HEK293T (cell line): ENCODE results near the gene GATA2.

ENCODE experiments used
- CTCF ChIA-PET: fragments of 350-600 bp; formaldehyde crosslinking; extraction: SDS; loops from one replicate; lab custom pipeline; 2021; ENCODE audit warnings: antibody characterized with exemption, inconsistent platforms; lab: Yijun Ruan, JAX
- POLR2A ChIA-PET: fragments of 350-600 bp; formaldehyde crosslinking; extraction: SDS; loops from one replicate; lab custom pipeline; 2020; ENCODE audit warnings: antibody characterized with exemption, inconsistent platforms; lab: Yijun Ruan, JAX
- DNase-seq: peaks from one replicate; pipeline ENCODE4 v3.0.0; 2012; ENCODE audit warnings: mixed read lengths; ENCODE audit errors: extremely low spot score
- ARNT ChIP-seq: fragments of 450-650 bp; IDR thresholded peaks from 2 replicates; pipeline ENCODE4 v1.6.1; 2017; ENCODE audit warnings: mild to moderate bottlenecking
- BHLHE40 ChIP-seq: fragments of 450-650 bp; IDR thresholded peaks from 2 replicates; pipeline ENCODE4 v1.6.1; 2016; ENCODE audit warnings: mild to moderate bottlenecking, moderate library complexity, borderline replicate concordance
- CTBP1 ChIP-seq: fragments of 450-650 bp; IDR thresholded peaks from 2 replicates; pipeline ENCODE4 v1.6.1; 2016; ENCODE audit warnings: borderline replicate concordance
- ELF4 ChIP-seq: fragments of 450-650 bp; IDR thresholded peaks from 2 replicates; pipeline ENCODE4 v1.6.1; 2017; ENCODE audit warnings: antibody characterized with exemption
- FOXA1 ChIP-seq: fragments of 450-650 bp; IDR thresholded peaks from 2 replicates; pipeline ENCODE4 v1.6.1; 2016; ENCODE audit warnings: mild to moderate bottlenecking
- FOXK2 ChIP-seq: fragments of 450-650 bp; IDR thresholded peaks from 2 replicates; pipeline ENCODE4 v1.6.1; 2016; ENCODE audit warnings: mild to moderate bottlenecking
- FOXM1 ChIP-seq: fragments of 450-650 bp; IDR thresholded peaks from 2 replicates; pipeline ENCODE4 v1.6.1; 2017; ENCODE audit warnings: mild to moderate bottlenecking, borderline replicate concordance
- HDGF ChIP-seq: fragments of 450-650 bp; IDR thresholded peaks from 2 replicates; pipeline ENCODE4 v1.6.1; 2017; ENCODE audit warnings: antibody characterized with exemption, borderline replicate concordance
- L3MBTL2 ChIP-seq: fragments of 450-650 bp; conservative IDR thresholded peaks from 2 replicates; pipeline ENCODE4 v1.6.1; 2016; ENCODE audit warnings: mild to moderate bottlenecking
- LEF1 ChIP-seq: fragments of 450-650 bp; IDR thresholded peaks from 2 replicates; pipeline ENCODE4 v1.6.1; 2017; ENCODE audit warnings: mild to moderate bottlenecking, borderline replicate concordance
- NFRKB ChIP-seq: fragments of 450-650 bp; IDR thresholded peaks from 2 replicates; pipeline ENCODE4 v1.6.1; 2016; ENCODE audit warnings: mild to moderate bottlenecking, moderate library complexity
- SP1 ChIP-seq: fragments of 450-650 bp; IDR thresholded peaks from 2 replicates; pipeline ENCODE4 v1.6.1; 2017
- SUZ12 ChIP-seq: fragments of 450-650 bp; IDR thresholded peaks from 2 replicates; pipeline ENCODE4 v1.6.1; 2016; ENCODE audit warnings: mild to moderate bottlenecking
- TARDBP ChIP-seq: fragments of 450-650 bp; IDR thresholded peaks from 2 replicates; pipeline ENCODE4 v1.6.1; 2016
- ZNF384 ChIP-seq: fragments of 450-650 bp; IDR thresholded peaks from 2 replicates; pipeline ENCODE4 v1.6.1; 2016
- TF ChIP-seq, protein P1 (sequence below): fragments of 450-650 bp; IDR thresholded peaks from 2 replicates; pipeline ENCODE4 v1.6.1; 2016

The GATA2 gene

GRCh38 chr3:128492671-128493569, at the start of gene GATA2:
GATA2 (minus strand) TSS chr3:128493201; CDS start chr3:128487031, 6,170 bp downstream.
- no peak for DNase-seq

GRCh38 chr3:128541246-128541645, 48.2 kb upstream of the GATA2 start:
- CTCF ChIA-PET, result no interaction called here
- TF ChIP-seq ZNF384, result no peak
- TF ChIP-seq NFRKB, result no peak
- no peak for TF ChIP-seq LEF1
- no peak for TF ChIP-seq FOXA1
- TF ChIP-seq SUZ12, result no peak
- TF ChIP-seq SP1, result no peak
- TF ChIP-seq CTBP1, result no peak
- no peak for TF ChIP-seq HDGF
- no peak for TF ChIP-seq ELF4
- TF ChIP-seq, protein P1, sequence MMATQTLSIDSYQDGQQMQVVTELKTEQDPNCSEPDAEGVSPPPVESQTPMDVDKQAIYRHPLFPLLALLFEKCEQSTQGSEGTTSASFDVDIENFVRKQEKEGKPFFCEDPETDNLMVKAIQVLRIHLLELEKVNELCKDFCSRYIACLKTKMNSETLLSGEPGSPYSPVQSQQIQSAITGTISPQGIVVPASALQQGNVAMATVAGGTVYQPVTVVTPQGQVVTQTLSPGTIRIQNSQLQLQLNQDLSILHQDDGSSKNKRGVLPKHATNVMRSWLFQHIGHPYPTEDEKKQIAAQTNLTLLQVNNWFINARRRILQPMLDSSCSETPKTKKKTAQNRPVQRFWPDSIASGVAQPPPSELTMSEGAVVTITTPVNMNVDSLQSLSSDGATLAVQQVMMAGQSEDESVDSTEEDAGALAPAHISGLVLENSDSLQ, result no peak
- TF ChIP-seq BHLHE40, result no peak
- TF ChIP-seq TARDBP, result no peak
- no peak for TF ChIP-seq ARNT
- no peak for TF ChIP-seq FOXK2
- DNase-seq, result no peak
- POLR2A ChIA-PET, result no interaction called here

More at GRCh38 chr3:128492671-128493569, at the start of gene GATA2:
- POLR2A ChIA-PET, result no interaction called here
- CTCF ChIA-PET, result no interaction called here
- TF ChIP-seq NFRKB, result no peak
- TF ChIP-seq L3MBTL2, result no peak
- no peak for TF ChIP-seq ELF4
- TF ChIP-seq SUZ12, result no peak
- TF ChIP-seq, protein P1, result no peak

DNA sequence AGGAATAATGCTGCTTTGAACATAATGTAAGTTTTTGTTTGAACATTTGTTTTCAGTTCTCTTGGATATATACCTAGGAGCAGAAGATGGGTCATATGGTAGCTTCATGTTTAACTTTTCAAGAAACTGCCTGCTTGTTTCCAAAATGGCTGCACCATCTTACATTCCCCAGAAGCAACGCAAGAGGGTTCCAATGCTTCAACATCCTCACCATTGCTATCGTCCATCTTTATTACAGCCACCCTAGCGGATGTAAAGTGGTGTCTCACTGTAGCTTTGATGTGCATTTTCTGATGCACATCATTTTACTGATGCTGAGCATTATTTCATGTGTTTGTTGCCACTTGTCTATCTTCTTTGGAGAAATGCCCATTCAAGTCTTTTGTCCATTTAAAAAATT, 46.4 kb upstream of the GATA2 start:
- ChIA-PET CTCF (no interaction called here), POLR2A (no interaction called here)
- TF ChIP-seq TARDBP, result no peak
- no peak for TF ChIP-seq ELF4
- TF ChIP-seq HDGF, result no peak
- TF ChIP-seq FOXK2, result no peak
- no peak for TF ChIP-seq FOXM1
- TF ChIP-seq BHLHE40, result no peak
- TF ChIP-seq SP1, result no peak
- no peak for TF ChIP-seq NFRKB
- no peak for TF ChIP-seq FOXA1
- TF ChIP-seq LEF1, result no peak
- no peak for TF ChIP-seq ZNF384
- no peak for TF ChIP-seq L3MBTL2
- TF ChIP-seq, protein P1, result no peak
- no peak for TF ChIP-seq ARNT
- no peak for DNase-seq

DNA sequence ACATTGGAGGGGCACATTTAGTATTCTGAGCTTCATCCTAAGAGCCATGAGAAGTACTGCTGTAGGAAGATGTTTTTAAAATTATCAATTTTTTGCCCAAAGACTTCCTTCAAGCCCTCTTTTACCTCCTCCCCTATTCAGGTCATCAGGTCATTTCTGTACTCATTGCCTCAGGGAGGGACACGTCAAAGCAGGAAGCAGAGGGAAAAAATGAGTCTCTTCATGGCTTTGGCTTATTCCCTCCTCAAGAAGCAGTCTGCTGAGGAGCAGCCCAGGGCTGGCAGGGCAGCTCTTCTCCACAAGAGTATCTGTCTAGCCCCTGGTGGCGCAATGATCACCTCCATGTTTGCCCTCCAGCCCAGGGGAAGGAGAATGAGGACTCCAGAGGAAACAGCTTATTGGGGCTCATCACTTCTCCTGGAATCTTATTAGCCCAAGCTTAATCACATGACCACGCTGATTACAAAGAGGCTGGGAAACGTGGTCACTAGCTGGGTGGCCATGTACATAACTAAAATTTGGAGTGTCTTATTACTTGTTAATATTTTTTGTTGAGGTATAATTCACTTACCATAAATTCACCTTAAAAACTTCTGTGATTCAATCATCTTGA, 44.2 kb upstream of the GATA2 start:
- DNase-seq, result no peak
- ChIA-PET POLR2A (no interaction called here), CTCF (interaction anchor here (1.1 kb wide), 1 partner anchor 10 kb away, joined by 3 read pairs; no protein-coding TSS in a partner anchor)
- no peak for TF ChIP-seq ELF4

GRCh38 chr3:128532012-128532983, 39.3 kb upstream of the GATA2 start:
- TF ChIP-seq FOXM1 (no peak), HDGF (no peak), CTBP1 (no peak), SUZ12 (no peak), BHLHE40 (no peak), NFRKB (no peak), ELF4 (no peak), ZNF384 (no peak), FOXA1 (no peak), ARNT (no peak), LEF1 (no peak), TARDBP (no peak), SP1 (no peak), FOXK2 (no peak), L3MBTL2 (no peak)
- TF ChIP-seq, protein P1, result no peak
- POLR2A ChIA-PET, result interaction anchor here (1.0 kb wide), 1 partner anchor 44 kb away, joined by 3 read pairs; no protein-coding TSS in a partner anchor
- CTCF ChIA-PET, result interaction anchor here (1.6 kb wide), 1 partner anchor 85 kb away, joined by 3 read pairs; no protein-coding TSS in a partner anchor

More at GRCh38 chr3:128532012-128532983, 39.3 kb upstream of the GATA2 start:
- DNase-seq, result no peak
